Stimulated activated CD8-positive, alpha-beta memory T cell treated with anti-CD3 and anti-CD28 coated beads, Interleukin-7, amount 100 ng/mL, for 24 hours (primary cell): Measurements from ENCODE around the gene COL4A1.

ENCODE experiments used
- DNase-seq: peaks from one replicate; pipeline ENCODE4 v3.0.0-alpha.2; 2020; ENCODE audit warnings: low read depth

The COL4A1 gene

GRCh38 chr13:110109140-110109783 lies 197.7 kb downstream of the COL4A1 start:
- DNase-seq: no peak

- DNase-seq: no peak
Observed at GRCh38 chr13:110108348-110109139, 198.4 kb downstream of the COL4A1 start.

GRCh38 chr13:110107568-110108347 lies 199.2 kb downstream of the COL4A1 start:
- no peak for DNase-seq

GRCh38 chr13:110106726-110107125 lies 200.2 kb downstream of the COL4A1 start:
- no peak for DNase-seq

GRCh38 chr13:110105136-110105535 lies 201.8 kb downstream of the COL4A1 start:
- DNase-seq: no peak

- no peak for DNase-seq
Observed at GRCh38 chr13:110103534-110103933, 203.4 kb downstream of the COL4A1 start.

GRCh38 chr13:110103026-110103425 lies 203.9 kb downstream of the COL4A1 start:
- no peak for DNase-seq

- DNase-seq: no peak
Observed at GRCh38 chr13:110102053-110102452, 204.9 kb downstream of the COL4A1 start.

- no peak for DNase-seq
Observed at GRCh38 chr13:110099922-110100321, 207.0 kb downstream of the COL4A1 start.
